SJCRH30 (cell line): Measurements from ENCODE around the gene SFN. TPM values are rescaled to one million over a fixed set of nuclear protein-coding genes. Genes with fewer than 3 reads are reported as not detected.

ENCODE experiments used
- DNase-seq, 2 experiments: peaks; one replicate each; pipeline ENCODE4 v3.0.0-alpha.2; 2015 to 2020
- H3K27ac ChIP-seq: fragments of 250-450 bp; sonication (Bioruptor Pico); 2 replicates; pipeline ENCODE4 v1.5.1; 2020; ENCODE audit warnings: mild to moderate bottlenecking, moderate library complexity
- H3K27me3 ChIP-seq: fragments of 250-450 bp; sonication (Bioruptor Pico); 2 replicates; pipeline ENCODE4 v1.5.1; 2020; ENCODE audit warnings: mild to moderate bottlenecking, moderate library complexity
- H3K36me3 ChIP-seq: fragments of 250-450 bp; sonication (Bioruptor Pico); 2 replicates; pipeline ENCODE4 v1.5.1; 2020; ENCODE audit warnings: mild to moderate bottlenecking, moderate library complexity
- H3K4me1 ChIP-seq: fragments of 250-450 bp; sonication (Bioruptor Pico); 2 replicates; pipeline ENCODE4 v1.5.1; 2020; ENCODE audit warnings: mild to moderate bottlenecking, moderate library complexity
- H3K4me3 ChIP-seq: fragments of 250-450 bp; sonication (Bioruptor Pico); 2 replicates; pipeline ENCODE4 v1.5.1; 2020; ENCODE audit warnings: mild to moderate bottlenecking, moderate library complexity
- H3K9me3 ChIP-seq: fragments of 250-450 bp; sonication (Bioruptor Pico); replicated peaks from 2 replicates; pipeline ENCODE4 v1.5.1; 2020; ENCODE audit warnings: mild to moderate bottlenecking, moderate library complexity
- total RNA-seq: library from RNA; depleted of rRNA; stranded (reverse); fragments of >200 nt; shearing (Covaris generic); gene quantifications from 2 replicates; pipeline ENCODE4 v1.2.3, GENCODE V29; 2014; rRNA removed

SFN gene
- total RNA-seq = 0.14 and 0.15 TPM in 2 replicates

- peak within 1 kb of the TSS; percentile 58; the same call in 1 of the 2 replicates for H3K27ac ChIP-seq
- H3K27me3 ChIP-seq = no peaks in the 10 kb centered on the region
- no peaks in the 10 kb centered on the region for H3K36me3 ChIP-seq
- H3K4me3 ChIP-seq = peak within 1 kb of the TSS; percentile 60
- no peaks in the 10 kb centered on the region for H3K9me3 ChIP-seq
- DNase-seq = no peak
- no peaks in the 10 kb centered on the region; the same call in 1 of the 2 replicates for H3K4me1 ChIP-seq
Observed at GRCh38 chr1:26862781-26863684, at the start of gene SFN. SFN (plus strand) TSS chr1:26863149; CDS start chr1:26863213, 64 bp downstream.

GRCh38 chr1:26814377-26814776 is 48.6 kb upstream of the SFN start:
- Histone ChIP-seq H3K27me3 (no peaks in the 10 kb centered on the region), H3K27ac (no peak overlapping the region), H3K36me3 (no peaks in the 10 kb centered on the region), H3K9me3 (no peaks in the 10 kb centered on the region), H3K4me1 (no peaks in the 10 kb centered on the region), H3K4me3 (no peak overlapping the region)
- DNase-seq = no peak

- no peaks in the 10 kb centered on the region for H3K36me3 ChIP-seq
- H3K4me3 ChIP-seq = no peak overlapping the region
- H3K27ac ChIP-seq = no peak overlapping the region
- no peaks in the 10 kb centered on the region for H3K9me3 ChIP-seq
- H3K4me1 ChIP-seq = no peaks in the 10 kb centered on the region
- no peaks in the 10 kb centered on the region for H3K27me3 ChIP-seq
- no peak for DNase-seq
Observed at GRCh38 chr1:26814893-26815292, 48.1 kb upstream of the SFN start.

- no peak overlapping the region for H3K27ac ChIP-seq
- no peak for DNase-seq
- peaks cover 4% of the 10 kb centered on the region; the same call in 1 of the 2 replicates for H3K4me1 ChIP-seq
- no peak overlapping the region for H3K4me3 ChIP-seq
- H3K36me3 ChIP-seq = no peaks in the 10 kb centered on the region
- 0 out of 2 replicates have a peak, but pooled peaks cover 6% of the 10 kb centered on the region for H3K27me3 ChIP-seq
- no peaks in the 10 kb centered on the region for H3K9me3 ChIP-seq
Observed at GRCh38 chr1:26820784-26821269, 42.1 kb upstream of the SFN start.

GRCh38 chr1:26822737-26823395 is 40.1 kb upstream of the SFN start:
- no peak for DNase-seq
- Histone ChIP-seq H3K4me3 (no peak overlapping the region), H3K27me3 (0 out of 2 replicates have a peak, but pooled peaks cover 6% of the 10 kb centered on the region), H3K4me1 (peaks cover 9% of the 10 kb centered on the region; the same call in 1 of the 2 replicates), H3K27ac (no peak overlapping the region), H3K36me3 (no peaks in the 10 kb centered on the region), H3K9me3 (no peaks in the 10 kb centered on the region)

GRCh38 chr1:26824731-26825130 is 38.2 kb upstream of the SFN start:
- H3K27me3 ChIP-seq = 0 out of 2 replicates have a peak, but pooled peaks cover 6% of the 10 kb centered on the region
- H3K36me3 ChIP-seq = peaks cover 5% of the 10 kb centered on the region; the same call in 1 of the 2 replicates
- H3K4me1 ChIP-seq = peaks cover 9% of the 10 kb centered on the region; the same call in 1 of the 2 replicates
- H3K4me3 ChIP-seq = no peak overlapping the region
- H3K9me3 ChIP-seq = no peaks in the 10 kb centered on the region
- no peak overlapping the region for H3K27ac ChIP-seq
- DNase-seq = no peak

GRCh38 chr1:26826261-26827105 is 36.5 kb upstream of the SFN start, which contains the start of gene ZDHHC18:
ZDHHC18 (plus strand) TSS chr1:26826688; CDS start chr1:26826805, 117 bp downstream.
- H3K36me3 ChIP-seq = peaks cover 7% of the 10 kb centered on the region; the same call in 1 of the 2 replicates
- H3K4me3 ChIP-seq = peak within 1 kb of the TSS; percentile 78
- H3K27me3 ChIP-seq = 0 out of 2 replicates have a peak, but pooled peaks cover 6% of the 10 kb centered on the region
- H3K27ac ChIP-seq = peak within 1 kb of the TSS; percentile 28; the same call in 1 of the 2 replicates
- H3K4me1 ChIP-seq = peaks cover 9% of the 10 kb centered on the region; the same call in 1 of the 2 replicates
- no peaks in the 10 kb centered on the region for H3K9me3 ChIP-seq
- DNase-seq = peak; percentile 63 to 79

GRCh38 chr1:26827106-26827604 is 35.8 kb upstream of the SFN start:
- DNase-seq = peak in 1 of 2 experiments; percentile 30
- peaks cover 7% of the 10 kb centered on the region; the same call in 1 of the 2 replicates for H3K36me3 ChIP-seq
- peaks cover 9% of the 10 kb centered on the region; the same call in 1 of the 2 replicates for H3K4me1 ChIP-seq
- H3K27me3 ChIP-seq = 0 out of 2 replicates have a peak, but pooled peaks cover 6% of the 10 kb centered on the region
- peak overlapping the region; percentile 28; the same call in 1 of the 2 replicates for H3K27ac ChIP-seq
- peak overlapping the region; percentile 78 for H3K4me3 ChIP-seq
- H3K9me3 ChIP-seq = no peaks in the 10 kb centered on the region

GRCh38 chr1:26827663-26828062 is 35.3 kb upstream of the SFN start:
- Histone ChIP-seq H3K27me3 (0 out of 2 replicates have a peak, but pooled peaks cover 6% of the 10 kb centered on the region), H3K4me3 (peak overlapping the region; percentile 78), H3K9me3 (no peaks in the 10 kb centered on the region), H3K27ac (peak overlapping the region; percentile 28; the same call in 1 of the 2 replicates), H3K4me1 (peaks cover 9% of the 10 kb centered on the region; the same call in 1 of the 2 replicates), H3K36me3 (peaks cover 11% of the 10 kb centered on the region)
- DNase-seq = peak; percentile 61 to 68

GRCh38 chr1:26828411-26828991 is 34.4 kb upstream of the SFN start:
- no peak overlapping the region for H3K27ac ChIP-seq
- no peak for DNase-seq
- peaks cover 9% of the 10 kb centered on the region; the same call in 1 of the 2 replicates for H3K4me1 ChIP-seq
- H3K36me3 ChIP-seq = peaks cover 20% of the 10 kb centered on the region
- no peak overlapping the region for H3K4me3 ChIP-seq
- H3K27me3 ChIP-seq = 0 out of 2 replicates have a peak, but pooled peaks cover 6% of the 10 kb centered on the region
- no peaks in the 10 kb centered on the region for H3K9me3 ChIP-seq

- Histone ChIP-seq H3K4me1 (peaks cover 9% of the 10 kb centered on the region; the same call in 1 of the 2 replicates), H3K27ac (no peak overlapping the region), H3K27me3 (0 out of 2 replicates have a peak, but pooled peaks cover 6% of the 10 kb centered on the region), H3K36me3 (peaks cover 25% of the 10 kb centered on the region), H3K4me3 (no peak overlapping the region), H3K9me3 (no peaks in the 10 kb centered on the region)
- DNase-seq = no peak
Observed at GRCh38 chr1:26829184-26829911, 33.6 kb upstream of the SFN start.

GRCh38 chr1:26831059-26831458 is 31.9 kb upstream of the SFN start:
- Histone ChIP-seq H3K27ac (no peak overlapping the region), H3K36me3 (peaks cover 31% of the 10 kb centered on the region), H3K27me3 (no peaks in the 10 kb centered on the region), H3K4me3 (no peak overlapping the region), H3K4me1 (0 out of 2 replicates have a peak, but pooled peaks cover 5% of the 10 kb centered on the region), H3K9me3 (no peaks in the 10 kb centered on the region)
- DNase-seq = no peak
